ENCODE measurements around the gene MRGPRX2.

MRGPRX2 gene

GRCh38 chr11:19060629-19061028 is at the start of gene MRGPRX2:
MRGPRX2 (minus strand) TSS chr11:19060717; CDS start chr11:19056402, 4,315 bp downstream.
- peak; percentile 19 for DNase-seq

DNA sequence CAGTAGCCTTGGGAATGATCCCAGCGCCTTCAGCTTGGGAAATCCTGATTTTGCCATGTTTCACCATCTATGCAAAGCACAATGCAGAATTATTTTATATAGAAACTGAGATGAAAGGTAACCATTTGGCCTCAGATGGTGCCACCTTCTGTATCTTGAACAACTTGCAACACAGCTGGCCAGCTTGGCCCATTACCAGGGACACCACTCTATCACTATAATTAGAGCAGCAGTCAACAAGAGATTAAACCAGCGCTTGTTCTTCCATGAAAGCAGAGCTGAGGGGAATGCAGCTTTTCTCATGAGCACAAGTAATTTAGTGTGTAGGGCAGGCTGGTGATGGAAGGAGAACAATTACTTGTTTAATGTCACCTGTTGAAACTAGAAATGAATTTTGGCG is 49.8 kb upstream of the MRGPRX2 start:
- no peak for DNase-seq

DNA sequence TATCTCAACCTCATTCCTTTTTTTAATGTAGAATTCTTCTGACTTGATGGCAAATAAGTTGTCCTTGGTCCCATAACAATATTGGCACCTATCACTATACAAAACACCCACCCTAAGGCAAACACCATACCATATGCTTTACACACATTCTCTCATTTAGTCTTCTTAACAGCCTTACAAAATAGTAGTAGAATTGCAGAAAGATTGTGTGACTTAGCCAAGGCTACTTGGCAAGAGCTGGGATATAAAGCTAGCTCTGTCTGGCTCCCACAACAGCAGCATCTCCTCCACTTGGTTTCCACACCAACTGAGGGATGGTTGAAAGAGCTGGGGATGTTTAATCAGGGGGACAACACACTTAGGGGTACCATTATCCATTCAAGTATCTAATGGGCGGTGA is 46.6 kb upstream of the MRGPRX2 start:
- no peak for DNase-seq

GRCh38 chr11:19105011-19105410 is 44.5 kb upstream of the MRGPRX2 start:
- no peak for DNase-seq

- DNase-seq = no peak
Measured at GRCh38 chr11:19102521-19102900, 42.0 kb upstream of the MRGPRX2 start.

DNA sequence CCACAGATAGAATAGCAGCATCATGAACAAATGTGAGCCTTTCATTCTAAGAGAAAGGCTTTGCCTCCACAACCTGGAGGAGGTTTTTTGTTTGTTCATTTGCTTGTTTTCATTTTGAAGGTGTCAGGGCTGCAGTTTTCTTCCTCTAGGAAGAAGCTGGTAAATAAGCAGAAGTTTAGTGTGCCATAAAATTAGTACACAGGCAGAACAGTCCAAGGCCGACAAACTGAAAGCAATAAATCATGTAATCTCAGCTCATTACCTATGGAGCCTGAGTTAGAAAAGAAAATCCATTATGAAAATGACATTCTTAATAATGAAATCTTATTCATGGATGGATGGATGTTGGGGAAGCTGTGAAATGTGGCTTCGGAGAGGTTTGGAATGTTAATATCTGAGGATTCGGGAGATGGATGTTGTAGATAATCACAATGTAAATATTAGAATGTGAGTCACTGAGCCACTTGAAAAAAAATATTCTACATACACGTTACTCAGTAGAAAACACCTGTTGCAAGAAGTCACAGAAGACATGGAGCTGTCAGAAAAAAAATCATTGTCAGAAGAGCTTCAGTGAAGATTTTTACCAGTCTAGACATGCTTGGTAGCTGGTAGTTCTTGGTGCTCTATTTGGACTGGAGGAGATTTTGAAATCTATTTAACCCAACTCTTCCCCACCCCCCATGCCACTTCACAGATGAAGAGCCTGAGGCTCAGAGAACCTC is 41.4 kb upstream of the MRGPRX2 start:
- DNase-seq = no peak

DNA sequence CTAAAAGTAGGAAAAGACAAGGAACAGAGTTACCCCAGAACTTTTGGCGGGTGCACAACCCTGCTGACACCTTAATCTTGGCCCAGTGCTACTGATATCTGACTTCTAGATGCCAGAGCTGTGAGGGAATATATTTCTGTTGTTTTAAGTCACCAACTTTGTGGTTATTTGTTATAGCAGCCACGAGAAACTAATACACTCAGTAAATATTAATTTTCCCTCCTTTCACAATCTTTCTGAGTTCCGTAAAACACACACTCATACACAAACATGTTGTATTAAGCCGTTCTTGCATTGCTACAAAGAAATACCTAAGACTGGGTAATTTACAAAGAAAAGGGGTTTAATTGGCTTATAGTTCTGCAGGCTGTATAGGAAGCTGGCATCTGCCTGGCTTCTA is 40.4 kb upstream of the MRGPRX2 start:
- no peak for DNase-seq

DNA sequence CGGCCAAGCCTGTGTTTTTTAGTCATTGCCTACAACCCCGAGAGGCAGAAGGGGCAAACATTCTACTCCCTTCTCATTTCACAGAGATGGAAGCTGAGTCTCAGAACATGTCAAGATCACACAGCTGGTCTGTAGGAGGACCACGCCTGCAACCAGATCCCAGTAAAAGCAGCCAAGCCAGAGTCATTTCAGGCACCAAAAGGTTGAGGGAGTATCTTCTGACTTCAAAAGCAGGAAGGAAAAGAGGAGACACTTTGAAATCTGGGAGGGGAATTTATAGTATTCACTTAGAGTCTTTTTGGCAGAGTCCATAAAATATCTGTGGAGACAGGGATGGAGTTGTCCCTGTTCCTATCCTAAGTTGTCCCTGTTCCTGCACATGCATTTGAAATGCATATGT is 38.6 kb upstream of the MRGPRX2 start:
- DNase-seq = no peak

GRCh38 chr11:19094859-19095258 is 34.3 kb upstream of the MRGPRX2 start:
- no peak for DNase-seq

GRCh38 chr11:19093976-19094375 is 33.5 kb upstream of the MRGPRX2 start:
- no peak for DNase-seq

- no peak for DNase-seq
Measured at GRCh38 chr11:19092850-19093249, 32.3 kb upstream of the MRGPRX2 start.

DNA sequence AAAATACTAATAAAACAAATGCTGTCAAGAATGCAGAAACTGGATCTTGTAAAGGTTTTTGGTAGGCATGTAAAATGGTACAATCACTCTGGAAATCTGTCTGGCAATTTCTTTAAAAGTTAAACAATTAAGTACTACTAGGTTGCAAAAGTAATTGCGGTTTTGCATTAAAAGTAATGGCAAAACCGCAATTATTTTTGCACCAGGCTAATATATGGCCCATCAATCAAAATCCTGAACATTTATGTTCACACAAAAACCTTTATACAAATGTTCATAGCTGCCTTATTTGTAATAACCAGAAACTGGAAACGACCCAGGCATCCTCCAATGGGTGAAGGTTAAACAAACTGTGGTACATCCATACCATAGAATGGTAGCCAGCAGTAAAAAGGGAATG is 31.8 kb upstream of the MRGPRX2 start:
- DNase-seq = no peak

DNA sequence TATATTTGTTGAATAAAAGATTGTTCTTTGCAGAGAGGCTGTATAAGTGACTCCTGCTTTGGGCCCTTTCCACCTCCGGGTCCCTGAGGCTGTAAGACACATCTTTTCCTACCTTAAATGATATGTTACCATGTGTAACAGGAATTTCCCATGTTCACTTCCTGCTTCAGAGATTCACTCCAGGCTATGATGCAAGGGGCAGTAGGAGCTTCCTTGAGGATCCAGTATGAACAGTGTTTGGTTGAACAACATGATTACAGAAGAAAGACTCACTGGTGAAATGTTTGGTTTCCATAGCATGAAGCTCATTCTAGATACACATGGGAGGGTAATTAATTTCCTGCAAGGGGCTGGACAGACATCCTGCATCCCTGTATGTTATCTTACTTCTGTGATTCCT is 30.8 kb upstream of the MRGPRX2 start:
- no peak for DNase-seq

DNA sequence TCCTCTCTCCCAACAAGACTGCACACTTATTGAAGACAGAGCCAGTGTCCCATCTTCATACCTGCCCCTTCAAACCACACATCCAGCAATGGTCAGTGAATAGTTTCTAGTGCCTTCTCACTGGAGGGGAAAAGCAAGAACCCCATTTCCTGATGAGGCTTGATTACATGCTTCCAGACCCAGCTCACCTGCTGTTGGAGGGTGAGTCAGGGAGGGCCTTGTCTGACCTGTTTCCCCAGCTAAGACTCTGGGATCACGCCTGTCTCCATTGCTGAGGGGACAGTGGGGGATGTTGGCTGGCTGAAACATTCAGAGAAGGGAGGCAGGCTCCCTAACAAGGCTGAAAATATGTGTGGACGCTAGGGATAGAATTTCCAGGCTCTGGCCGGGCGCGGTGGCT is 28.9 kb upstream of the MRGPRX2 start:
- no peak for DNase-seq

DNA sequence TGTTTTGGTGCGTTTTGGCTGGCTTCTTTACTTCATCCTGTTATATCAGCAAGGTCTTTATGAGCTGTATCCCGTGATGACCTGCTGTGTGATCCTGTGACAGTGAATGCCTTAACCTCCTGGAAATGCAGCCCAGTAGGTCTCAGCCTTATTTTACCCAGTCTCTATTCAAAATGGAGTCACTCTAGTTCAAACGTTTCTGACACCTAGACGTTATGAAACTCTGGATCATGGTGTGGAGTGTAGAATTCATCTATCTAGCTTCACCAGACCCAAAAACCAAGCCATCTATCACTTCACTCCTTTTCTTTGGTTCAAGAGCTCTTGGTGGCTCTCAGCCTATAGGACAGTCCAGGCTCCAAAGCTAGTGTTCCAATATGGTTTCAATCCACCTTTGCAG is 28.3 kb upstream of the MRGPRX2 start:
- DNase-seq = no peak

- DNase-seq = no peak
Measured at GRCh38 chr11:19087658-19088057, 27.1 kb upstream of the MRGPRX2 start.

GRCh38 chr11:19084661-19085315 is 24.3 kb upstream of the MRGPRX2 start:
- no peak for DNase-seq

GRCh38 chr11:19083166-19083565 is 22.6 kb upstream of the MRGPRX2 start:
- no peak for DNase-seq

GRCh38 chr11:19080579-19080993 is 20.1 kb upstream of the MRGPRX2 start:
- no peak for DNase-seq

- no peak for DNase-seq
Measured at GRCh38 chr11:19079643-19080440, 19.3 kb upstream of the MRGPRX2 start.

DNA sequence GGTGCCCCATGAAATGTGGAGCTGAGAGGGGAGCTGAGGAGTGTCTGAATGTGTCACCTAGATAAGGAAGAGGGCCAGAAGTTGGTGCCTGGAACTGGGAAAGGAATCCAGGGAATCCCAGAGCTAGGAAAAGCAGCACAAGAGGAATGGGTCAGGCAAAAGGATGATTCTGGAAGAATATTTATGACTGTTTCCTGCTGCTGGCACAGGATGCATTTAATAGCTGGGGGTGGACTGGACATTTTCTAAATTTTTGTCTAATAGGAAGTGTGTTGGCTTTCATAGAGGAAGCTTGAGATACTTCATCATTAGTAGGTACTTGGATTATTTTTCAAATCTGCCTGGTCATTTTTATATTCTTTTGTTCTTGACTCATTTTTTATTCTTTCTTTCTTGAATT is 17.4 kb upstream of the MRGPRX2 start:
- DNase-seq = no peak

- DNase-seq = peak; percentile 61
Measured at GRCh38 chr11:19076744-19077589, 16.4 kb upstream of the MRGPRX2 start.

DNA sequence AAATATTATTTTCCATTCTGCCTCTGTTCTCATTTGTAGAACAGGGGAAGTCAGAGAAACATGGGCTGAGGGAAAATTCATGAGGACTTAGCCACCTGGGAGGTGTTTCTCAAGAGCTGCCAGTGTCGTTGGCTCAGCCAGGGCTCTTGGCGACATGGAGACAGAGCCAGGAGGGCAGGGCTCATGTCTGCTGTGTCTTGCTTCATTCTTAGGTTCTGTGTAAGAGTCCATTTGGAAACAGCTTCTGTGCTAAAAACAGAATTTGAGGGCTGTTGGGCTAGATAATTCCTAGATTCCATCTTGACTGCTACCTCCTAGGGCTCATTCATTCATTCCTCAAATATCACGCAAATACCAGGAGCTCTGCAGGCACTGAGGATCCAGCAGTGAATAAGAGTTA is 15.1 kb upstream of the MRGPRX2 start:
- DNase-seq = no peak

Data from CD4-positive, alpha-beta T cell treated with Interleukin-10 for 1 hour (primary cell).